HepG2 (cell line): Measurements from ENCODE around the gene GNA12. TPM values are rescaled to one million over a fixed set of nuclear protein-coding genes. Genes with fewer than 3 reads are reported as not detected.

Source experiments
- ATF5 ChIP-seq: sonication (generic); formaldehyde crosslinking; IDR thresholded peaks from 2 replicates; pipeline ENCODE4 v1.4.0; 2020; ENCODE audit warnings: mild to moderate bottlenecking, low read depth, missing genetic modification reagents
- CBX2 ChIP-seq, 2 experiments: fragments of 200-600 bp in 1 of 2; sonication (generic); formaldehyde crosslinking in 1 of 2; IDR thresholded peaks; 2 replicates each; pipeline versions ENCODE4 v1.7.0 to v1.8.1; 2018 to 2022; ENCODE audit warnings: low read depth in 2 of 2, low read length in 1 of 2, mild to moderate bottlenecking in 1 of 2, missing genetic modification reagents in 1 of 2
- DMAP1 ChIP-seq: IDR thresholded peaks from 2 replicates; pipeline ENCODE4 v1.6.1; 2016
- KLF15 ChIP-seq: sonication (generic); formaldehyde crosslinking; IDR thresholded peaks from 2 replicates; pipeline ENCODE4 v1.8.1; 2023; ENCODE audit warnings: borderline replicate concordance, mild to moderate bottlenecking, inconsistent platforms, missing genetic modification reagents, mixed read lengths
- PAXIP1 ChIP-seq: sonication (generic); formaldehyde crosslinking; conservative IDR thresholded peaks from 2 replicates; pipeline ENCODE4 v1.4.0; 2020; ENCODE audit warnings: mild to moderate bottlenecking, missing genetic modification reagents, moderate library complexity
- PHF21A ChIP-seq: sonication (generic); formaldehyde crosslinking; IDR thresholded peaks from 2 replicates; pipeline ENCODE4 v1.5.0; 2020; ENCODE audit warnings: mild to moderate bottlenecking, missing genetic modification reagents
- RNF219 ChIP-seq: sonication (generic); formaldehyde crosslinking; IDR thresholded peaks from 2 replicates; pipeline ENCODE4 v1.5.0; 2020; ENCODE audit warnings: mild to moderate bottlenecking, missing genetic modification reagents
- TCF7 ChIP-seq: sonication (generic); IDR thresholded peaks from 2 replicates; pipeline ENCODE4 v1.6.1; 2016; ENCODE audit warnings: antibody characterized with exemption, low read depth
- TMF1 ChIP-seq: sonication (generic); formaldehyde crosslinking; IDR thresholded peaks from 2 replicates; pipeline ENCODE4 v1.8.1; 2022; ENCODE audit warnings: low read depth, missing genetic modification reagents
- ZBTB44 ChIP-seq: sonication (generic); formaldehyde crosslinking; IDR thresholded peaks from 2 replicates; pipeline ENCODE4 v1.4.0; 2020; ENCODE audit warnings: missing genetic modification reagents
- ZNF280D ChIP-seq: sonication (generic); formaldehyde crosslinking; IDR thresholded peaks from 2 replicates; pipeline ENCODE4 v1.5.1; 2020; ENCODE audit warnings: mild to moderate bottlenecking, missing genetic modification reagents
- ZNF350 ChIP-seq: sonication (generic); formaldehyde crosslinking; IDR thresholded peaks from 2 replicates; pipeline ENCODE4 v1.4.0; 2020; ENCODE audit warnings: mild to moderate bottlenecking, low read depth, missing genetic modification reagents, borderline replicate concordance
- ZNF496 ChIP-seq: sonication (generic); formaldehyde crosslinking; IDR thresholded peaks from 2 replicates; pipeline ENCODE4 v1.8.1; 2023; ENCODE audit warnings: mild to moderate bottlenecking, moderate library complexity, missing genetic modification reagents; ENCODE audit not compliant: insufficient replicate concordance
- ZNF644 ChIP-seq: IDR thresholded peaks from 2 replicates; pipeline ENCODE4 v1.6.1; 2016; ENCODE audit warnings: low read depth
- ZZZ3 ChIP-seq: sonication (generic); formaldehyde crosslinking; IDR thresholded peaks from 2 replicates; pipeline ENCODE4 v1.4.0; 2020; ENCODE audit warnings: missing genetic modification reagents, mild to moderate bottlenecking, borderline replicate concordance
- polyA plus RNA-seq, 8 experiments: library from polyadenylated mRNA; depleted of rRNA in 3 of 8; stranded (reverse) in 7 of 8; unstranded in 1 of 8; fragments of >200 nt; fragmentation: Illumina TruSeq in 4 of 8; extraction: Trizol in 4 of 8; gene quantifications; 2 replicates each; pipeline versions ENCODE4 v1.2.1 to v1.2.3, GENCODE V29; 2011 to 2016; ENCODE audit warnings: low read depth in 4 of 8, missing spikeins in 1 of 8, mixed read lengths in 1 of 8; ENCODE audit not compliant: insufficient read depth in 1 of 8
- total RNA-seq, 5 experiments: library from RNA; depleted of rRNA; stranded (reverse); fragments of >200 nt; fragmentation: Illumina TruSeq; extraction: Trizol; gene quantifications; 2 replicates each; pipeline ENCODE4 v1.2.3, GENCODE V29; 2016; ENCODE audit warnings: low read depth in 1 of 5

The GNA12 gene
- total and polyA plus RNA-seq, 2 of the 13 experiments (the other 11 are each of a cell fraction or from before 2014, with no cell fraction given): 16.2 to 50.9 TPM

GRCh38 chr7:2800931-2801688 lies 43.0 kb downstream of the GNA12 start (continued):
- TF ChIP-seq ZNF496: no peak
- no peak for TF ChIP-seq TMF1 (CRISPR knock-in tag)
- TF ChIP-seq DMAP1 (CRISPR knock-in tag): no peak
- no peak for TF ChIP-seq ATF5 (CRISPR knock-in tag)
- TF ChIP-seq PAXIP1 (CRISPR knock-in tag): no peak; the same call in 1 of the 2 replicates
- TF ChIP-seq ZZZ3 (CRISPR knock-in tag): no peak
- no peak for TF ChIP-seq KLF15 (CRISPR knock-in tag)
- TF ChIP-seq CBX2 (IDR thresholded peaks at IDR 0.05; ENCODE audit: low read depth, low read length): no peak
- no peak for TF ChIP-seq CBX2 (CRISPR knock-in tag; IDR thresholded peaks at IDR 0.05; ENCODE audit: low read depth)
- 0 out of 2 replicates have a peak, but pooled peaks have one; percentile 16 for TF ChIP-seq ZNF350 (CRISPR knock-in tag)
- TF ChIP-seq ZNF644 (CRISPR knock-in tag): 0 out of 2 replicates have a peak, but pooled peaks have one; percentile 25
- no peak for TF ChIP-seq ZBTB44 (CRISPR knock-in tag)
- TF ChIP-seq ZNF280D (CRISPR knock-in tag): no peak
- TF ChIP-seq PHF21A (CRISPR knock-in tag): no peak
- peak; percentile 31; the same call in 1 of the 2 replicates for TF ChIP-seq TCF7
- TF ChIP-seq RNF219: no peak
